NCI-H128 (cell line): ENCODE measurements around the gene SPART.
"Not testable (repeated sequence)": the region's sequence is repeated elsewhere in the genome, so short reads cannot be mapped to it uniquely, and the experiment has no call there.

Source experiments
- DNase-seq: peaks from one replicate; lab custom pipeline; 2025; ENCODE audit not compliant: unreplicated experiment; lab: John Stamatoyannopoulos, UW

SPART gene

DNA sequence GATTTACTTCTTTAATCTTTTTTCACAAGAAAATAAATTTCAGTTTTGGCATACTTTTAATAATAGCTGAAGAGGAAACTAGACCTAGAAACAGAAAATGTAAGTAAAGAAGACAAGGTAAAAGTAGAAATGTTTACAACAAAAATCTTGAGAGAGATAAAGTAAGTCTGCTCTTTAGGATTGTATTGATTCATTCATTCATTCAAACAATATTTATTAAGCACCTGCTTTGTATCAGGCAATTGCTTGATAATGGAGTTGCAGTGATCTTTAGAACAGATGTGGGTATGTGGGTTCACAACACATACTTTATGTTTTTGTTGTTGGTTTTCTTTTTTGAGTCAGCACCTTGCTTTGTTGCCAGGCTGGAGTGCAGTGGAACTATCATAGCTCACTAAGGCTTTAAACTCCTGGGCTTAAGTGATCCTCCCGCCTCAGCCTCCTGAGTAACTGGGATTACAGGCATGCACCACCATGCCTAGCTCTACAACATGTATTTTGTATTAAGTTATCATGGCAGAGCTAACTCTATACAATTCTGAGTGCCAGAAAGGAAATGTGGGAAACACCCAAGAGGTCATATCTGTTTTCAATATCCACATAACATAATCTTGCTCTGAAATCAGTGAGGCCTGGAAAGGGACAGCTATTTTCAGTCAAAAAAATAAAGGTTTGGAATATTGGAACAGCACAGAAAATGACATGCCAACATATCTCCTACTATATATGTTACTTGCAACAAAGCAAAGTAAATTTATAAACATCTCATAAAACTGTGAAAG is 8.8 kb upstream of the SPART start:
- no peak for DNase-seq

DNA sequence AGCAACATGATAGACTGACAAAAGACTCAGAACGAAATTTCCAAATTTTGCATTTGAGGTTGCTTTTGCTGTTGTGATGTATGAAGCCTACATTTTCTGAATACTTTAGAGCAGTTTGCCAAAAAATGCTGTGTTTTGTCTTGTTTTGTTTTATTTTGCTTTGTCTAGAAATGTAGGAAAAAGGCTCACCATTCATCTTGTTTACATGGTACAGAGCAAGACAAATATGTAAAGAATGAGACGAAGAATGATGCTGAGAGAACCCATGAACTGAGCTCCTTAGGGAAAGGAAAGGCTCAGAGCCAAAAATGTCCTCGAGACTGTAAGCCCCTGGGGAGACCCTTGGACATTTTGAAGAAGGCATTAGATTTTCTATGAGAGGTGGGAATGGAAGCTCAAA is 6.8 kb upstream of the SPART start:
- no peak for DNase-seq

GRCh38 chr13:36352350-36352749 is 6.2 kb upstream of the SPART start:
- no peak for DNase-seq

DNA sequence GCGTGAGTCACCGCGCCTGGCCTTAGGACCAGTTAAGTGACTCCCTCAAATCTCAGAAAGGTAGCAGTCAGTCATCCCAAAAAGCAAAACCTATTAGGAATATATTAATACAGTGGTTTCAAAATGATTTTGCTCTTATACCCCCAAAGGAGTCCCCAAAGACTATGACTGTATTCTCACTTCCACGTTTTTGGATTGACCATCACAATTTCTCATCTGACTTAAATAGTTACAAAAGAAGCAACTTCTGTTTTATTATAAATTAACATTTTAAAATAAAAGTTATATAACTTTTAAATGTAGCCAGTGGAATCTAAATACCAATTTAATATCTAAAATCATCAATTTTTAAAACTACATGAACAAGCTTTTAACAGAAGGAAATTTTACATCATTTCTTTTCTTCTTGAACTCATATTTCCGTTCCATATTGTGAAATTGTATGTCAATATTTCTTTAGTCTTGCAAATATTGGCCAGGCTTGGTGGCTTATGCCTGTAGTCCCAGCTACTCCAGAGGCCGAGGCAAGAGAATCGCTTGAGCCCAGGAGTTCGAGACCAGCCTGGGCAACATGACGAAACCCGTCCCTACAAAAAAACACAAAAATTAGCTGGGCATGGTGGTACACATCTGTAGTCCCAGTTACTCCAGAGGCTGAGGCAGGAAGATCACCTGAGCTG is 1.5 kb upstream of the SPART start:
- no peak for DNase-seq

DNA sequence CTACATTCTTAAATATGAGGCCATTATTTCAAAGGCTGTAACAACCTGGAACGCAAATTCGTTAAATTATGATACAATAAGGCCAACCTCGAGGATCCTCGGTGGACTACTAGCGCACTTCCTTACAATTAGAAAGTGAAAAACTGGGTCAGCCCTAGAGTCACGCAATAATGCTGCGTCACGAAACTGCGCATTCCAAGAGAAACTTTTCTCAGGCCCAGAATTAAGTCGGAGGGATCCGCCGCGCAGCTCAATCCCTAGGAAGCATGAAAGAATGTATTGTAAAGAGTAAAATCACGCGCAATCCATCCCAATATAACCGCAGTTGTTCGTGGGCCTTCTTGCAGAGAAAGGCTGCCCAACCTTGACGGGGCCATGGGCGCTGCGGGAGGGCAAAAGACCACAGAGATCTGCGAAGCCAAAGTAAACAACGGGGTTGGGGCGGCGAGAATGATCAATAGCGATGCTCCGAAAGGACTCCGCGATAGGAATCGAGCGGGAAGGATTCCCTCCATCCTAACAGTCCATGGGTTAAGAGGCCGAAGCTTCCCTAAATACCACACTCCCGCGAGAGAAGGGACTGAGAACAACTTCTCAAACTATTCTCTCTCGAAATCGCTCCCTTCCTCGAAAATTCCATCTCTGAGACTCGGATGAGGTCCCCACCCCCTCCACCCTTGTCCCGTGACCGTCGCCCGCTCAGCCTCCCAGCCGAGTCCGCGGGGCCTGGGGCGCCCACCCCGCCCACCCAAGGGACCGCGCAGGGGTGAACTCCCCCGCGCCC is 564 bp downstream of the SPART start:
- no peak for DNase-seq

GRCh38 chr13:36344886-36345437 is 1.2 kb downstream of the SPART start:
- no peak for DNase-seq

- DNase-seq = no peak
These were observed 2.0 kb downstream of the SPART start for GRCh38 chr13:36344173-36344572.

- no peak for DNase-seq
These were observed 2.4 kb downstream of the SPART start for GRCh38 chr13:36343766-36344165.

DNA sequence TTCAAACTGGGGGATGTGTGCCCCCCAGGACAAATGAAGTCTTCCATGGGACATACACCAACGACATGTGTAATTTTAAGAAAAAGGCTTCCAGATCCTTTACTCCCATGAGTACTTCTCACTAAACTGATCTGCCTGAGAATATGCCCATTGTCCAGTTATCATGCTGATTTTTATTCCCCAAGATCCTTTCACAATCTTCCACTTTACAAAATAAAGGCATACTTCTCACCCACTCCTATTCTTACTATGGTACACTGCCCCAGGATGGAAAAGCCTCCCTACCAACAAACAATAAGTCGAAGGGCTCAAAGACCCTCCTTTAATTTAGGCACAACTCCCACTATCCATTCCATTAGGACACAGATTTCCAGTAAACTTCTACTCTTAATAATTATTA is 3.5 kb downstream of the SPART start:
- no peak for DNase-seq

DNA sequence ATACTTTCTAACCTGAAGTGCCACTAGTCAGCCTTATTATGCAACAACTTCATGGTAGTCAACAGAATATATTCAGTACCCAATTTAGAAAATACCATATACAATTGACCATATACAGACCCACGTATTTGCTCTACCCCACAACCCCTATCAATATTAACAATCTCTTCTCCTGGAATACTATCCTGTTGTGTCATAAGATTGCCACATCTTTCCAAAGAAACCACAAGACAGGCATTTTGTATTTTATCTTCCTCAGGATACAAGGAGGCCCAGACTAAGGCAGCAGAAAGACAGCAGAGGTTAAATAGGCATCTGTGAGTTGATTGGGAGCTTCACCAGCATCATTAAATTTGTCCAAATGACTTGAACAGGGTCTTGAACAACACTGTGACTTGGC is 4.5 kb downstream of the SPART start:
- no peak for DNase-seq

GRCh38 chr13:36339600-36340155 is 6.5 kb downstream of the SPART start:
- no peak for DNase-seq

DNA sequence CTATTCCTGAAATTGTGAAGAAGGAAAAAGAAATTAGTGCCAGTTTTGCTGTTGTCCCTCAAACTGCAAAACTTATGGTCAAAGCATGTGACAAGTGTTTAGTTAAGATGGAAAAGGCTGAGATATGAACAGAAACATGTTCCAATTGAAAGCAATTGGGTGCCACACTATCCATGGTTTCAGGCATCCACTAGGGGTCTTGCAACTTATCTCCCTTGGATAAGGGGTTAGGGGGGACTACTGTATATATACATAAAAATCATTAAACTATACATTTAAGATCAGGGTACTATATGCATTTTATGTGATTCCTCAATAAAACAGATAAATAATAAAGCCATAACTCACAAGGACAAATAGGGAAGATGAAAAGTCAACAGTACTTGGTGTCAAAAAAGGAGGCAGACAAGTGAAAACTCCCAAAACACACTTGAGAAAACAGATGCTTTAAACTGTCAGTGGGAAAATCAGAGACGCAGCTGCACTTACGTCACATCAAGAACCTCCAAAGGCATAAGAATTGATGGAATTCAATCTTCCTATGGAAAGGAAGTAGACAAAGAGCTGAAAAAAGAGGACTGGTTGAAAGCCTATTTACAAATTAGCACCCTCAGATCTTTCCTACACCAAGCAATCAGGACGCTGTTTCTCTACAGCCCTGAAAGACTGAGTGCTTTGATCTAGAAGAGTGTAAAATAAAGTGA is 8.1 kb downstream of the SPART start:
- no peak for DNase-seq

GRCh38 chr13:36332986-36333385 is 13.2 kb downstream of the SPART start:
- no peak for DNase-seq

GRCh38 chr13:36332255-36332654 is 13.9 kb downstream of the SPART start:
- DNase-seq = not testable (repeated sequence)

GRCh38 chr13:36331280-36331679 is 14.9 kb downstream of the SPART start:
- no peak for DNase-seq

DNA sequence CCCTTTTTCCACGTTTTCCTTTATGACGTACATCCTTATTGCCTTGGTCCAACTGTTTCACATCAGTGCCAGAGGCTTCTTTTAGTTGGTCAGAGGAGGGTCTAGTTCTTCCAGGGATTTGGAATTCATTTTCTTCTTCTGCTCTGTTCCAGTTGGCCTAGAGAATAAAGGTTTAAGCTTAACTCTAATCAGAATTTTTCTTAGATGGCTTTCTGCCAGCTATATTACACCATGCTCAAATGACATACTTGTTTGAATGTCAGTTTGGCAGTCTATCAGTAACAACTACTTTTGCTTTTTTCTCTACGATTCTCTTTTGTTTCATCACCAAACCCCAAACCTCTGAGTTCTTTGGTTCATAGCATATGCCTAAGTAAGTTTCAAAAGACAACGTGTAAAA is 16.8 kb downstream of the SPART start:
- no peak for DNase-seq

- no peak for DNase-seq
These were observed 17.4 kb downstream of the SPART start for GRCh38 chr13:36328821-36329220.

GRCh38 chr13:36325912-36326311 is 20.3 kb downstream of the SPART start:
- DNase-seq = no peak

DNA sequence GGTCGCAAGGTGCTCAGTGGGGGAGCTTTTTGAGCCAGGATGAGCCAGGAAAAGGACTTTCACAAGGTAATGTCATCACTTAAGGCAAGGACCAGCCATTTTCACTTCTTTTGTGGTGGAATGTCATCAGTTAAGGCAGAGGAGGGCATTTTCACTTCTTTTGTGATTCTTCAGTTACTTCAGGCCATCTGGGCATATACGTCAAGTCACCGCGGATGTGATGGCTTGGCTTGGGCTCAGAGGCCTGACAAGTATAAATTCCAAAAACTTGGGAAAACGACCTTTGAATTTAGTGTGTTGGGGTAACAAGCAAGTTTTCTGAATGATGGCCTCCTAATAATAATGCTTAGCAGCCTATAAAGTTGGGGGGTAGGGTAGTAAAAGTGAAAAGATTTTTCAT is 21.3 kb downstream of the SPART start:
- DNase-seq = not testable (repeated sequence)

DNA sequence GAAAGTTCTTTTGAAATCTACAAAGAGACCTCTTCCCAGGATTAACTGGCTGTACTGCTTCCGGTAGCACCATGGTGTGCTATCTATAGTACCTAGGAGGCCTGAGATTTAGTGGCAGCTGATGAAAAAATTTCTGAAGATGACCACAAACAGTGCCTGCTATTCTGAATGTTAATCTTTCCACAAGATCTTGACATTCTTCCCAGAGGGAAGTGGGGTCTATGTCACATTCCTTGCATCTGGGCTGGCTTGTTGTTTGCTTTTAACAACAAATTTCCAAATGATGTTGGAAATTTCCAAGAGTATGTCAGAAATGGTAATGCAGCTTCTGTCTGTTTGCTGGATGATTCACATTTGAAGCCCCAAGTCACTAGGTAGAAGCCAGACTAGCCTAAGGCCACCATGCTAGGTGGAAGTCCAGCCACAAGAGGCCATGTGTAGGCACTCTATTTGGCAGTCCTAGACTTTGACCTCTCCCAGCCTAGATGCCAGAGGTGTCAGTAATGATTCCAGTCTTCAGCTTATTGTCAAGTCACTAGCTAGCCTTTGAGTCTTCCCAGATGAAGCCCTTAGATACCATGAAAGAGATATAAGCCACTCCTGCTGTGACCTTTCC is 22.1 kb downstream of the SPART start:
- no peak for DNase-seq
